Measurements from ENCODE around the gene SUMO1.
A peak's percentile ranks its signal among the peaks of the same experiment; 100 is the strongest.
"Not testable (repeated sequence)": the region's sequence is repeated elsewhere in the genome, so short reads cannot be mapped to it uniquely, and the experiment has no call there.

SUMO1 gene

DNA sequence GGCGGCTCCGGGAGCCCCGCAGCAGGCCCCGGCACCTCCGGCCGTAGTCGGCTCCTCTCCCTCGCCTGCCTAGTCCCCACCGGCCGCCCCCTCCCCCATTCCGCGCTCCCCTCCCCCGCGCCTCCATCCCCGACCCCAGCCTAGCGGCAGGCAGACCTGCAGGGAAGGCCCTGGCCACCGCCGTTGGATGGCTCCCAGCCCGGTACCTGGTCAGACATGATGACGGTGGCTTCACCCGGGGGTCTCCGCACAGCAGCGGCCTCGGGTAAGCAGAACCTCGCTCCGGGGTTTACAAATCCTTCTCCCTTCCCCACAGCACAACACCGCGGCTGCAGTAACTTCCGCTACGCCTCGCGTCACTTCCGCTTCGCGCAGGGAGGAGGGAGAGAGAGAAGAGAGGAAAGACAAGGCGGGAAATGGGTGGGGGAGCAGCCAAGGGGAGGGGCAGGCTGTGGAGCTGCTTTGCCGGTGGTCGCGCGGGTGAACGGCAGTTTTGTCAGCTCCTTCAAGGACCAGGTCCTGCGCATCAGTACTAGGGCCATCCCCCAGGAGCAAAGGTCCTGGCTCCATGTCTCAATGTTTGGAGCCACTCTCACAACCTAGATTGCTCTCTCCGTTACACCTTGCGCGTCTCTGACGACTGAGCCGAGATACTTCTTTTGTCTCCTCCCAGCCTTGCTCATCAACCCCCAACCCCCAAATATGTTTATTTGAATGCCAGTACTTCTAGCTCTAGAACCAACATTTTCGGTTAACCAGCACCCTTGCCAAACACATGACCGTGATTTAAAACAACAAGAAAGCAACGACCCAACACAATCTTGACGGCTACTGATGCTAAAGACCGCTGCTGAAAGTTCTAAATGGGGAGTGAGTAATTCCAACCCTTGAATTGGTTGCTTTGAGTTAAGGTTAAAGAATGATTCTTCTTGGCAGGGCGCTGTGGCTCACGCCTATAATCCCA is at the start of gene SUMO1:
Gene SUMO1, minus strand, starts transcription at position 364 of the 964 bp plus-strand sequence. Its CDS starts 146 bp downstream, at position 218.
- DNase-seq = peak; percentile 90

DNA sequence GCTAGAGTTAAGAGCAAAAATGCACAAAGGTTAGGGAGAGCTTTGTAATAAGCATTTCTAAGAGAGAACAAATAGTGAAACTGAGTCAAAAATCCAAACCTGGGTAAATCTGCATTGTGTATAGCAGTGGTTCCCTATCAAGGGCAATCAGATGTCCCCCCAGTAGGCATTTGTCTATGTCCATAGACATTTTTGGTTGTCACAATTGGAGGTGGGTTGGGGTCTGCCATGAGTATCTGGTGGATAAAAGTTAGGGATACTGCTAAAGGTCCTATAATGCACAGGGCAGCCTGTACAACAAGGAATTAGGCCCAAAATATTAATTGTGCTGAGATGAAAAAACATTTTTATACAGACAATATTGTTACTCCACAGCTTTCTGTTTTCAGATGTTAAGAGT is 48.2 kb upstream of the SUMO1 start:
- no peak for DNase-seq

DNA sequence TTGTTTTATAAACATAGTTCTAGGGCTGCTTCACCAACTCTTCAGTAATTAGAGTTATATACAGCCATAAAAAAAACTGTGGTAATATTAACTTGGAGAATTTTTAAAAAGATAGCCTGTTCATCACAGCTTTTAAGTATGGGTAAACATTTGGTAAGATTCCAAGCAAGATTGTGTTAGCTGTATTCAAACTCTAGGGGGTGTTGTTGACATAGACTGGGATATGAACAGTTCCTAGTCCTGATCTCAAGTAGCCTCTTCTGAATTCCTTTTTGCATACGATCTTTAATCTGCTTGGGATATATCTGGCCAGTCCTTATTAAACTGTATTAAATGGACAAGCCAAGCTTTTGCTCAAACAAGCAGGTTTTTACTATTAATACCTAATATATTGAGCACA is 40.5 kb upstream of the SUMO1 start:
- DNase-seq = peak; percentile 52

DNA sequence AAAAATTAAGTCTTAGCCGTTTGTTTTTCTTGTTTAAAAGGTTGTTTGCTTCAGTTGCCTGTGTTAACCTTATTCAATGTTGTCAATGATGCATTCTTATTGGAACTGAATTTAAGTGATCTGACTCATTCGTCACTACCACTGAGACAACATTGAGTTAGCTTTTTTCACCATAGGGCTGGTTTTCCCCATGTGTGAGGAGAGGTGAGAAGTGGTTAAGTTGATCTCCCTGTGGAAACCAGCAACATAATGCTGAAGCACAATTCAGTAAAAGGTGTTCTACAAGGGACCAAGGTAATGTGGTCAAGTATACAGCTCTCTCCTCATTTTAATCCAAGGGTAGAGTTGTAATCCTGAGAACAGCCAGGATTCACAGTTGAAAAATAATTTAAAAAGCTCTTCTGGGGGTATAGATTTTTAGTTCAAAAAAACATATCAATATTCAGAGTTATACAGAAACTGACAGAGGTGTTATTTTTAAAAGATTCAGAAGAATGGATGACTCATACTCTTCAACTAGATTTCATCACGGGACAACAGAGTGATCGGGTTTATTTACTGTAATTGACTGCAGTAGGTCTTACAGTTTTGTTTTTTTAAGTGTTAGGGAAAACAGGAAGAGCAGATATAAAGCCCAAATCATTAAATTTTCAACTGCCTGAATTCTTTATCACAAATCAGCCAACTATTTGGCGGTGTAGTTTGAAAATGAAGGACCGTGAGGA is 39.8 kb upstream of the SUMO1 start:
- DNase-seq = peak; percentile 55

DNA sequence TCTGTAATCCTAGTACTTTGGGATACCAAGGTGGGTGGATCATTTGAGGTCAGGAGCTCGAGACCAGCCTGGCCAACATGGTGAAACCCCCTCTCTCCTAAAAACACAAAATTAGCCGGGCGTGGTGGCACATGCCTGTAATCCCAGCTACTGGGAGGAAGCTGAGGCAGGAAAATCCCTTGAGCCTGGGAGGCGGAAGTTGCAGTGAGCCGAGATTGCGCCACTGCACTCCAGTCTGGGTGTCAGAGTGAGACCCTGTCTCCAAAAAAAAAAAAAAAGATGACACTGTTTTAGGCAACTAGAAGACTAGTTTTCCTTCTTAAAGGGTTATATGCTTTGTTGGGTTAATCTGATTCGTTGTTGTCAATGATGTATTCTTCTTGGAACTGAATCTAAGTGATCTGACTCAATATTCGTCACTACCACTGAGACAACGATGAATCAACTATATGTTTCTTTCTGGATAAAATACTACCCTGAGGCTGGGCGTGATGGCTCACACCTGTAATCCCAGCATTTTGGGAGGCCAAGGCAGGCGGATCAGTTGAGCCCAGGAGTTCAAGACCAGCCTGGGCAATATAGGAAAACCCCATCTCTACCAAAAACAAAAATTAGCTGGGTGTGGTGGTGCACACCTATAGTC is 37.8 kb upstream of the SUMO1 start:
- peak; percentile 40 for DNase-seq

DNA sequence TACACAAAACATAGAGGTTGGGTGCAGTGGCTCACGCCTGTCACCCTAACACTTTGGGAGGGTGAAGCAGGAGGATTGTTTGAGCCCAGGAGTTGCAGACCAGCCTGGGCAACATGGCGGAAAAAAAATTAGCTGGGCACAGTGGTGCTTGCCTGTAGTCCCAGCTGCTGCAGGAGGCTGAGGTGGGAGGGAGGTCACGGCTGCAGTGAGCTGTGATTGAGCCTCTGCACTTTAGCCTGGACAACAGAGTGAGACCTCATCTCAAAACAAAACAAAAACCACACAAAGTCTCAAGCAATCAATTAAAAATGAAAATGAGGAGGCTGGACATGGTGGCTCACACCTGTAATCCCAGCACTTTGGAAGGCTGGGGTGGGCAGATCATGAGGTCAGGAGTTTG is 32.1 kb upstream of the SUMO1 start:
- no peak for DNase-seq

DNA sequence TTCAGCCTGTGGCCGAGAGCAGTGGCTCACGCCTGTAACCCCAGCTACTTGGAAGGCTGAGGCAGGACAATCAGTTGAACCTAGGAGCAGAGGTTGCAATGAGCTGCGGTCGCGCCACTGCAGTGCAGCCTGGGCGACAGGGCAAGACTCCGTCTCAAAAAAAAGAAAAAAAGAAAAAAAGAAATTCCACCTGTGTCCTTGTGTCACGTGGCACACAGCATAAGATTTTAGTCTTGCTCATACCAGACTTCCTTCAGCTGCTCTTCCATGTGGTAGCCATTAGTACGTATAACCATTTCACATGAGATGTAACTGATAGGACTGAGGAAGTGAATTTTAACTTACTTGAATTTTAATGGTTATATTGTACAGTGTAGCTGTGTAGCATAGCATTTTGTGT is 31.2 kb upstream of the SUMO1 start:
- DNase-seq = no peak

DNA sequence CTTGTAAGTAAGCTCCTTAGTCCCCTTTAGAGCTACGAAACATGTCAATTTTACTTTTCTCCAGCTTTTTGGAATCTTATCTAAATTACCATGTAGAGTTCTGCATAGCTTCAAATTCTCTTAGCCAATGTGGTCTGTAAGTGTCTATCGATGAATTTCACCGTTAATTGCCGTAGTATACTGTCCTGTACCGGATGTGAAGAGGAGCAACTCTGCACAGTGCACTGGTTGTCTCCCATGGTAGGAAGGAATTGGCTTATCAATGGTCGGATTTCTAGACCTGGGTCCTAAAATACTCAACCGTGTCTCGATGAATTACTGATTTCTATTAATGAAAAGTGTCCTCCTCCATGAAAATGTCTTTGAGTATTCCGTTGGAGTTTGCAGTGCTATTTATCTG is 29.1 kb upstream of the SUMO1 start:
- DNase-seq = no peak

DNA sequence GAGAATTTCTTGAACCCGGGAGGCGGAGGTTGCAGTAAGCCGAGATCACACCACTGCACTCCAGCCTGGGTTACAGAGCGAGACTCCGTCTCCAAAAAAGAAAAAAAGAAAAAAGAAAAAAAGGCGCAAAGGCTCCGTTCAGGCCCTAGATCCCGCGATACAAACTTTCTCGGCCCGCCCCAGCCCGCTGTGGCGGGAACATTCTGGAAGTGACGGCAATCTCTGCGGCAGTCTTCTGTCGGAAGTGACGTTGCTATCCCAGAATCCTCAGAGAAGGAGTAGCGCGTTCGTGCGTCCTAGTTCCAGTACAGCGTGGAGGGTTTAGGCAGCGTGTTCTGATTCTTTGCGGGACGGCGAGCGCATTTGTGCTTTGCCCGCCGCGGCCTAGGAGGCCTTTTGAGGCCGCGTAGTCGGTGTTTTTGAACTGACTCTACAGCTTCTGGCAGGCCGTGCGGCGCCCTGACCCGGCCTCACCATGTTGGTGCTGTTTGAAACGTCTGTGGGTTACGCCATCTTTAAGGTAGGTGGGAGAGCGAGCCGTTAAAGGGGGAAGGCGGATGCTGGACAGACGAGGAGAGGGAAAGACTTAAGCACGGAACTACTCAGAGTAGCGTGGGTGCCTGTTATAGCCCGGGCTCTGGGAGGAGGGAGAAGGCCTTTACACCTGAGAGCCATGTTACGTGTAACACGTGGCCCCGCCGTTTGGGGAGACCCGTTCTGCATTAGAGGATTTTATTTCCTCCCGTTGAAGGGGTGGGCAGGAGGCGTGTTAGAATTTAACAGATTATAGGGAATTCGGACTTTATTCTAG is 27.3 kb upstream of the SUMO1 start, which contains the start of gene NOP58:
Gene NOP58, plus strand, starts transcription at position 297 of the 811 bp plus-strand sequence. Its CDS starts 179 bp downstream, at position 476.
- peak; percentile 97 for DNase-seq

DNA sequence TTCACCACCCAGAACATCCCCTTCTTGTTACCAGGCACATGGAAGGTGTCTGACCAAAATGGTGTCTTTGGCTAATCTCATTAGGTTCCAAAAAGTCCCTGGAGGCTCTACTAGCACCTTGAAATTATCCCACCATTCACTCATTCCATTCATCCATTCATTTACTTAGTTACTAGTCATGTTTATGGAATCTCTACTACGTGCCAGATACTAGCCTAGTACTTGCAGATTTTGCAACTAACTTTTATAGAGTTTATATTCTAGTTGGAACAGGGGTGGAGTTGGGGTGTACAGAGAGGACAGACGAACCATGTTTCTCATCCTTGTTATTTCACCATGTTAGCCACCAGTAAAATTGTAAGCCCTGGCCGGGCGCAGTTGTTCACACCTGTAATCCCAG is 23.1 kb upstream of the SUMO1 start:
- no peak for DNase-seq

DNA sequence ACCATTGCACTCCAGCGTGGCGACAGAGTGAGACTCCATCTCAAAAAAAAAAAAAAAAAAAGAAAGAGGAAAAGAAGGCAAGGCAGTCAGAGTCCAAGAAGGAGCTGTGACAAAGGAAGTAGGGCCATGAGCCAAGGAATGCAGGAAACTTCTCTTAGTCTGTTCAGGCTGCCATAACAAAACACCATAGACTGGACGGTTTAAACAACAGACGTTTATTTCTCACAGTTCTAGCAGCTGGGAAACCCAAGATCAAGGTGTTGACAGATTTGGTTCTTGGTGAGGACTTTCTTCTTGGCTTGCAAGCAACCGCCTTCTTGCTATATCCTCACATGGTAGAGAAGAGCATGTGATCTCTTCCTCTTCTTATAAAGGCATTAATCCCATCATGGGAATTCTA is 13.1 kb upstream of the SUMO1 start:
- DNase-seq = no peak

DNA sequence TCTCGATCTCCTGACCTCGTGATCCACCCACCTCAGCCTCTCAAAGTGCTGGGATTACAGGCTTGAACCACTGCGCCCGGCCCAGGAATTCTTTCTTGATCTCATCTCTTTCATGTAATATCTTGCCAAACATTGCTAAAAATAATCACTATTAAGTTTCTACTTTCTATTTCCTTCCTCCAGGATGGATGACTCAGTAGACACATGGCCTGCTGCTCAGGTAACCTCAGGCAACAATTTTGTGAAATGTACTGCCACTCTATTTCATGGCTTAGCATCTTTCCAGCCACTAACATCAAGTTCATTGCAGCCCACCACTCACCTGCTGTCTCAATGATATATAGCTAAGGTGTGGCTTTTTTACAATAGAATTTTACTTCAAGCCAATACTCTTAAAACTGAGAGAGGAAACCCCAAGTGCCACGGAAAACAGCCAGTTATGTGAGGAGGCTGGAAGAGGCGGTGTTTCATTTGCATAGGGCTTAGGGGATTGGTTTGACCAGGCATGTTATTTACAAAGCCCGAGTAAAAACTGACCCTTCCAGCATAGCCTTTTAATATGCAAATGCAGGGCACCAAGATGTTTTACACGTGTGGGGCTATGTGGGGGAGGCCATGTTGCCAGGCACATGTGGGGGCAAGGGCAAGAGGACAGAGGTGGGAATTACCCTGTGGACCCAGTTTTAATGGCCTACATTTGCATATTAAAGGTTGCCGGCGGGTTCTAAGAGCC is 11.3 kb upstream of the SUMO1 start:
- DNase-seq = peak; percentile 7

DNA sequence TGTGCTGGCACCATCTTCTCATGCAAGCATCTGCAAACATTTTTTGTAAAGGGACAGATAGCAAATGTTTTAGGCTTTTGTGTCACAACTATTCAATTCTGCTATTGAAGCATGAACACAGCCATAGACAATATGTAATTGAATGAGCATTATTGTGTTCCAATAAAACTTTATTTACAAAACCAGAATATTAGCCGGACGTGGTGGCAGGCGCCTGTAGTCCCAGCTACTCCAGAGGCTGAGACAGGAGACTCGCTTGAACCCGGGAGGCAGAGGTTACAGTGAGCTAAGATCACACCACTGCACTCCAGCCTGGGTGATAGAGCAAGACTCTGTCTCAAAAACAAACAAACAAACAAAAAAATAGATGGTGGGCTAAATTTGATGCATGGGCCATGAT is 9.3 kb upstream of the SUMO1 start:
- not testable (repeated sequence) for DNase-seq

DNA sequence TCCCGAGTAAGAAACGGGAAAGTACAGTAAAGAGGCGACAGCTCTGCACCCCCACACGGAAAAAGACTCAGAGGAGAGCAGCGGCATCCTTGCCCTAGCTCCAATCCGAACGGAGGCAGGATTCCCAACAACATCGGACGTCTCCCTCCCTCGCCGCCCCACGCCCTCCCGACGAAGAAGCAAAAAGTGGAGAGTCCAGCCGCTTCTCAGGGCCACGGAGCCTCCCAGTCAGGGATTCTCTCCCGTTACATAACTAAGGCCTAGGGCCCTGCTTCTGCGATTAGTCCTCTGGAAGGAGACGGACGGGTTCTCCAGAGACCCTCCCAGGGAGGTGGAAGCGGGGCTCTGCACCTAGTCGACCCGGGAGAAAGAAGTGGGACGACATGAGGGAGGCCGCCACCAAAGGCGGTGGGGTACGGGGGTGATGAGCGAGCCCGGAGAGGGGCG is 587 bp downstream of the SUMO1 start:
- peak; percentile 30 for DNase-seq

DNA sequence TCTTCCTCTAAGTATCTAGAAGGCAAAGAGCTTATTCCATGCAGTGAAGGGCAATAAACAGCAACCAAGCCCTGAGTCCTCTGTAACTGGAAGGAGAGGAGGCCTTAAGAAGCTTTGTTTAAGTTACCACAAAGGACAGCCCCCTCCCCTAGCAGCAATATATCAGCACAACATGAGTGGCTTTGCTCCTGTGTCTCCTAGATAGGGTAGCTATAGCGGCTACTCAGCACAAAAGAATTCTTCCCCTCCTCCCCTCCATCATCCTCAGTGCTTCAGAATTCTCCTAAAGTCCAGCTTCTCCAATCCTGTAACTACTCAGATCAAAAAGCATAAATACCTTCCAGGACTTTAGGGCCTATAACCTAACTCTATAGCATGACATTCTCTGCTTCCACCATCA is 16.5 kb downstream of the SUMO1 start:
- DNase-seq = no peak

DNA sequence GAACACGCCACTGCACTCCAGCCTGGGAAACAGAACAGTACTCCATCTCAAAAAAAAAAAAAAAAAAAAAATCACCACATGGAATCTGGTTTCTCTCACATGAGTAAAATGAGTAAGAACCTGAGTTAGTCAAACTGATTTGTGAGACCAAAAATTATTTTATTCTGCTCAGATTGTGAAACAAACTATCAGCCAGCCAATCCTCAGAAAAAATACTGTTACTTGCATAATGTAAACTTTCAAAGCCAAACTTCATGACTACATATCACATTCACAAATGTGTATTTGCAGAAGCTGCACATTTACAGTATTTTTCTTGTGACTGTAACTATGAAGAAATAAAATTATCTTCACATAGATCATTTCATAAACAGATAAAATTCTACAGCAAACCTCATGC is 23.2 kb downstream of the SUMO1 start:
- DNase-seq = peak; percentile 1

DNA sequence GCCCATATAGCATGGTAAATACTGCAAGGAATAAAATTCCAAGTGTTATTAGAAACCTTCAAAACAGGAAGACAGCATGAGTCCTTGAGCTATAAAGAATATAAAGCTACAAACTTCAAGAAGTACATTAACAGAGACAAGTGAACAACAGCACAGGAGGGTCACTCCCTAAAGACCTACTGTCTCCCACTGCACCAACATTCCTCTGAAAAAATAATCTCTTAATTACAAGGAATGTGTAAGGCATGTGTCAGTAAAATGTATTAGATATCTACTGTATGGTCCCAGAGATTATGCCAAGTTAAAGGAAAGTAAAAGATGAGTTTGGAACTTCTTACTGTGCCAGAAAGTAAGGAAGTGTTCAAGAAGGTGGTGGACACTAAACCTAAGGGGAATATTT is 29.9 kb downstream of the SUMO1 start:
- DNase-seq = no peak

DNA sequence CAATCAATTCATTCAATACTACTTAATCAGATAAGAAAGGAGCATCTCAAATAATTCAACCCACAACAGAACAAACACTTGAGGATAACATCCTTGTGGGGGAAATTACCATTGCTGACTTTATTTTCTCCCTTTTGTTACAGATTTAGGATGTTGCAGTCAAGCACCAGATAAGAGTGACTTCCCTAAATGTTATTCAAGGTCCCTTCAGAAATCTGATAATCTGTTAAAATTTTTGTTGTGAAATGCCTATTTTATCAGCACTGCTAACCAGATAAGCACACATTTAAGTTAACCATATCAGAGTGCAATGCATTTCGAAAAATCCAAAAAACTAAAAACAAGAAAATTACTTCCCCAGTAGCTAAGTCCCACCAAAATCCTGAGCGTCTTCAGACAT is 33.5 kb downstream of the SUMO1 start:
- DNase-seq = no peak

DNA sequence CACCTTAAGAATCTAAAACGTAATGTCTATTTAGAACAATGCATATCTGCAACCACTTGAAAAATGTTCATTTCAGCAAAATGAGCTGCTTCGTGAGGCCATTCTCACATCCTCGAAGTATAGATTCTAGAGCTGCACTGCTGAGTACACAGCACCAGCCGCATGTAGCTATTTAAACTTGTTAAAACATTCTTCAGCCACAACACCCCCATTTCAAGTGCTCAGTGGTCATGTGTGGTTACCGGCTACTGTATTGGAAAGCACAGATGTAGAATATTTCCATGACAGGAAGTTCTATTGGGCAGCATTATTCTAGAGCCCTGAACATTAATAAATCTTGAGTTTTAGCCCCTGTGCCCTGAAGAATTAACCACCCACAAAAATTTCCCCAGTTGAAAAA is 35.0 kb downstream of the SUMO1 start:
- DNase-seq = no peak

DNA sequence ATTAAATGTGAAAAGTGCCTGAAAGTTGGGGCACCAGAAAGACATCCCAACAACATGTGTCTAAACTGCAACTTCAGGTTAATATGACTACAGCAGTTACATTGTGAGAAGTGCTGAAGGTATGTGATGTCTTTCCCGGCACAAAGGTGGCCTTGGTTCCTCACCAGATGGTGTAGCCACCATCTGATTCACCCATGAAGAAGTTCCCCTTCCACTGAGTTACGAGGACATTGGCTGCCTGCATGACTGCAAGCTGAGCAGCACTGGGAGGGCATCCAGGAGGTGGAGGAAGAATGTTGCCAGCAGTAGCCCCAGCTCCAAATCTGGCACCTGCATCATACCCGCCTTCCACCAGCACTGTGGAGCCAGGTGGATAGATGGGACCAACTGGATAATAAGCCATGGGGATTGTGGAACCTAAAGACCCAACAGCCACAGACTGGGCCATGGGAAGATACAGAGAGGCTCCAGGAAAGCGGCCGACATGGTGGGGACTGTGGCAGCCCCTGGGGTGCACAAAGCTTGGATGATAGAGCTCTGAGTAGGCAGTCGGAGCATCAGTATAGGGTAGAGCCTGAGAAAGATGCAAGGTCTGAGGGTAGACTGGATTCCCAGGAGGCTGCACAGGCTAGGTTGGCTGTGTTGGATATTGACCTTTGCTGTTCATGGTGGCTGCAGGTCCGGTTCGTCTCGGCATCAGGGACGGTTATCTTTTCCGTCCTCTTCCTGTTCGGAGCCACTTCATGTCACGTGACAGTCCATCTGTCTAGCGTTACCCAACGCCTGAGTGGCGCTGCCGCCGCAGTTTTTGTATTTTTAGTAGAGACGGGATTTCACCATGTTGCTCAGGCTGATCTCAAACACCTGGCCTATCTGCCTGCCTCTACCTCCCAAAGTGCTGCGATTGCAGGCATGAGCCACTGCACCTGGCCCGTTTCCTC is 36.9 kb downstream of the SUMO1 start:
- no peak for DNase-seq

DNA sequence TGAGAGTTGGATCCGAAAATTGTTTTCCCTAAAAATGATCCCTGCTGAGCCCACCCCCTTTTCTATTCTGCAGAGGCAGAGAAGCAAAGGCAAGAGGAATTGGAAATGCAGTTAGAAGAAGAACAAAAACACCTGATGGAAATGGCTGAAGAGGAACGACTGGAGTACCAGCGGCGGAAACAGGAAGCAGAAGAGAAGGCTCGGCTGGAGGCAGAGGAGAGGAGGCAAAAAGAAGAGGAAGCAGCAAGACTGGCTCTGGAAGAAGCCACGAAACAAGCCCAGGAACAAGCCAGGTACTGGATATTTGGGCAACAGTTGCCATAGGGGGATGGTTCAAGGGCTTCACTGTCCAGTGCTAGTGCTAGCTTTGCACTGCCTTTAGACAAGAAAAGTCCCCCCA is 41.7 kb downstream of the SUMO1 start:
- peak; percentile 10 for DNase-seq

Data from inflammatory macrophage treated with lipopolysaccharide for 4 hours (primary cell).